Stimulated activated CD4-positive, alpha-beta T cell treated with anti-CD3 and anti-CD28 coated beads, Interleukin-15, amount 100 ng/mL, for 48 hours (primary cell): Measurements from ENCODE around the gene NCDN.
"Not testable (repeated sequence)": the region's sequence is repeated elsewhere in the genome, so short reads cannot be mapped to it uniquely, and the experiment has no call there.

Source experiments
- DNase-seq, 2 donors: peaks; one replicate each; pipeline ENCODE4 v3.0.0-alpha.2; 2020; ENCODE audit warnings: low read depth in 2 of 2

Gene NCDN

GRCh38 chr1:35569936-35570335 lies 12.3 kb downstream of the NCDN start:
- DNase-seq = no peak

- DNase-seq = no peak
Measured at GRCh38 chr1:35570589-35571137, 13.1 kb downstream of the NCDN start.

- DNase-seq = no peak
Measured at GRCh38 chr1:35571263-35571662, 13.7 kb downstream of the NCDN start.

- DNase-seq = no peak
Measured at GRCh38 chr1:35572296-35572695, 14.7 kb downstream of the NCDN start.

GRCh38 chr1:35573198-35574124 lies 15.9 kb downstream of the NCDN start, which contains the start of gene TFAP2E:
Gene TFAP2E (plus strand): TSS chr1:35573314. CDS start chr1:35573578, 264 bp downstream.
- no peak for DNase-seq

- no peak for DNase-seq
Measured at GRCh38 chr1:35574125-35574654, 16.6 kb downstream of the NCDN start.

- no peak for DNase-seq
Measured at GRCh38 chr1:35574655-35575415, 17.2 kb downstream of the NCDN start.

- no peak for DNase-seq
Measured at GRCh38 chr1:35575416-35575958, 17.9 kb downstream of the NCDN start.

- DNase-seq = no peak
Measured at GRCh38 chr1:35576061-35576765, 18.6 kb downstream of the NCDN start.

GRCh38 chr1:35576766-35577070 lies 19.1 kb downstream of the NCDN start:
- DNase-seq = not testable (repeated sequence)

GRCh38 chr1:35577071-35577998 lies 19.7 kb downstream of the NCDN start:
- DNase-seq = peak in 1 of 2 donors; percentile 33

GRCh38 chr1:35580949-35581388 lies 23.4 kb downstream of the NCDN start:
- DNase-seq = no peak

GRCh38 chr1:35581621-35582020 lies 24.0 kb downstream of the NCDN start:
- DNase-seq = not testable (repeated sequence)

- DNase-seq = no peak
Measured at GRCh38 chr1:35585281-35585680, 27.7 kb downstream of the NCDN start.

- DNase-seq = not testable (repeated sequence)
Measured at GRCh38 chr1:35585805-35586204, 28.2 kb downstream of the NCDN start.

GRCh38 chr1:35586808-35587207 lies 29.2 kb downstream of the NCDN start:
- DNase-seq = no peak

GRCh38 chr1:35587736-35588135 lies 30.1 kb downstream of the NCDN start:
- no peak for DNase-seq

- no peak for DNase-seq
Measured at GRCh38 chr1:35588197-35588910, 30.8 kb downstream of the NCDN start.
